ENCODE results near the gene DPH2. TPM values are rescaled to one million over a fixed set of nuclear protein-coding genes. Genes with fewer than 3 reads are reported as not detected.
A peak's percentile ranks its signal among the peaks of the same experiment; 100 is the strongest.

The DPH2 gene
- total RNA-seq, 1 donor from 2014 or later = 15.2 TPM

DNA sequence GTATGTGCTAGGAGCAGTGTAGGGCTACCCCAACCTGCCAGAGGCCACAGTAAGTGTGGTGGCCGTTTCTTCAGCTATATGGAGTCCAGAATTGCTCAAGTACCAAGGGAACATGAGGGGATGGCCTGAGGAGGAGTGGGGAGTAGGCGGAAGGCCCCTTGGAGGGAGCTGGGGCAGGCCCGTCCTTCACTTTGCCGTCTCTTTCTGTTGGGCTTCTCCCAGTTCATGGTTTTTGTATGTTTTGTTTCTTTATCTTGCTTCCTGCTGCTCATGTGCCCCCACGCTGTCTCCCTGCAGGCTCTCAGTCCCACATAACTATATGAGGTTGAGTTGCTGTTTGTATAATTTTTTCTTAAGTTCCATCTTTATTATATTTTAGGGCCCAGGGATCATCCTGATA, 5.9 kb upstream of the DPH2 start:
- DNase-seq (ENCODE audit: extremely low spot score in 2 of 2) = no peak
- H3K36me3 ChIP-seq = peaks cover 0 to 20% of the 10 kb centered on the region in 2 donors

DNA sequence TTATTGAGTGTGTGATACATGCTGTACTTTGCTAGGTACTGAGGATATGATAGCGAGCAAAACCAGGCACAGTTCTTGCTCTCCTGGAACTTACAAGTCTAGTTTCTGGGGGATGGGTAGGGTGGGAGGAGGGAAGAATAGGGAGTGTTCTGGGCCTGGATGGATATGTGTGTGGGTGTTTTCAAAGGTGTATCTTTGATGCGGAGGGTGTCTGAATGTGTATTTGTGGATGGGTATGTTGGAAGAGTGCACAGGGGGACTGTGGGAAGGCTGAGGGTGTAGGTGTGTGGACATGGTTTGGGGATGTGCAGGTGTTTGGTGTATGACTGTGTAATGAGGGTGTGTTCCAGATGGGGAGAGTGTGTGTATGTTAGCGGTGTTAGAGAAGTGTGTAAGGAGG, 4.5 kb upstream of the DPH2 start:
- peaks cover 4% of the 10 kb centered on the region for H3K4me1 ChIP-seq
- no peak overlapping the region for H3K4me3 ChIP-seq
- no peak for DNase-seq (ENCODE audit: extremely low spot score in 2 of 2)
- intact Hi-C loops (cut with DNase I) = no loop called here
- H3K9me3 ChIP-seq = no peaks in the 10 kb centered on the region
- H3K27ac ChIP-seq = no peak overlapping the region
- H3K27me3 ChIP-seq = no peaks in the 10 kb centered on the region
- TF ChIP-seq, protein P1, sequence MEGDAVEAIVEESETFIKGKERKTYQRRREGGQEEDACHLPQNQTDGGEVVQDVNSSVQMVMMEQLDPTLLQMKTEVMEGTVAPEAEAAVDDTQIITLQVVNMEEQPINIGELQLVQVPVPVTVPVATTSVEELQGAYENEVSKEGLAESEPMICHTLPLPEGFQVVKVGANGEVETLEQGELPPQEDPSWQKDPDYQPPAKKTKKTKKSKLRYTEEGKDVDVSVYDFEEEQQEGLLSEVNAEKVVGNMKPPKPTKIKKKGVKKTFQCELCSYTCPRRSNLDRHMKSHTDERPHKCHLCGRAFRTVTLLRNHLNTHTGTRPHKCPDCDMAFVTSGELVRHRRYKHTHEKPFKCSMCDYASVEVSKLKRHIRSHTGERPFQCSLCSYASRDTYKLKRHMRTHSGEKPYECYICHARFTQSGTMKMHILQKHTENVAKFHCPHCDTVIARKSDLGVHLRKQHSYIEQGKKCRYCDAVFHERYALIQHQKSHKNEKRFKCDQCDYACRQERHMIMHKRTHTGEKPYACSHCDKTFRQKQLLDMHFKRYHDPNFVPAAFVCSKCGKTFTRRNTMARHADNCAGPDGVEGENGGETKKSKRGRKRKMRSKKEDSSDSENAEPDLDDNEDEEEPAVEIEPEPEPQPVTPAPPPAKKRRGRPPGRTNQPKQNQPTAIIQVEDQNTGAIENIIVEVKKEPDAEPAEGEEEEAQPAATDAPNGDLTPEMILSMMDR (IDR thresholded peaks at IDR 0.05) = no peak
- TF ChIP-seq POLR2AphosphoS5 (IDR thresholded peaks at IDR 0.05; ENCODE audit: insufficient read depth in 1 of 2, low read depth in 1 of 2) = no peak
- no peak for TF ChIP-seq POLR2A (IDR thresholded peaks at IDR 0.05)
- peaks cover 0 to 8% of the 10 kb centered on the region in 2 donors for H3K36me3 ChIP-seq

More for the DNA sequence above, 5.9 kb upstream of the DPH2 start:
- Histone ChIP-seq H3K27ac (no peak overlapping the region), H3K4me3 (no peak overlapping the region), H3K4me1 (no peaks in the 10 kb centered on the region), H3K9me3 (no peaks in the 10 kb centered on the region), H3K27me3 (no peaks in the 10 kb centered on the region)
- TF ChIP-seq POLR2AphosphoS5 (IDR thresholded peaks at IDR 0.05; ENCODE audit: insufficient read depth in 1 of 2, low read depth in 1 of 2) (no peak), POLR2A (IDR thresholded peaks at IDR 0.05) (no peak)
- TF ChIP-seq, protein P1 (IDR thresholded peaks at IDR 0.05) = no peak
- intact Hi-C loops (cut with DNase I) = no loop called here

DNA sequence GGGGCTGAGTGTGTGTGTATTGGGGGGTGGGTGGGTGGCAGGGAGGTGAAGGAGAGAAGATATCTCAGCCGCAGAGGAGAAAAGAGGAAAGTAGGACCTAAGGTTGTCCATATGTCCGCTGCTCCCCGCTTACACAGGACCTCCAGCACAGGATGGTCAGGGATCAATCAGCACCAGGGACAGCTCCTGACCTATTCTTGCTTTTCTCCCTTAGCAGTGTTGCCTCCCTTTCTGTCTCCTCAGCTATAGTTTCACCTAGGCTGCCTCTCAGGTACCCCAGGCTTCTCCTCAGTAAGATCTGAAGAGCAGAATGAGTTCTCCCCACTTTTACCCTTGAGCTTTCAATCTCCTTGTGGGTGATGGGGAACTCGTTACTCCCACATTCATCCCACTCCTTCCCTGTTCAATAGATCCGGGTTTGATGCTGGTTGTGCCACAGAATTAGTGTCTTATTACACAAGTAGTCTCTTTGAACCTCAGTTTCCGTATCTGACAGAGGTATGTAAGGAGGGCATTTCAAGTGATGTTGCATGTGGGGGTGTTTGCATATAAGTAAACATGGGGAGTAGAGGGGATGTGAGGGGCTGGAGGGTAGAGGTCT, 1.4 kb upstream of the DPH2 start:
- Histone ChIP-seq H3K36me3 (peaks cover 0 to 9% of the 10 kb centered on the region in 2 donors), H3K4me3 (no peak overlapping the region), H3K4me1 (peaks cover 12% of the 10 kb centered on the region), H3K27me3 (no peaks in the 10 kb centered on the region), H3K9me3 (no peaks in the 10 kb centered on the region), H3K27ac (no peak overlapping the region)
- TF ChIP-seq, protein P1 (IDR thresholded peaks at IDR 0.05) = no peak
- TF ChIP-seq POLR2A (IDR thresholded peaks at IDR 0.05) (no peak), POLR2AphosphoS5 (IDR thresholded peaks at IDR 0.05; ENCODE audit: insufficient read depth in 1 of 2, low read depth in 1 of 2) (no peak)
- intact Hi-C loops (cut with DNase I) = no loop called here
- no peak for DNase-seq (ENCODE audit: extremely low spot score in 2 of 2)

DNA sequence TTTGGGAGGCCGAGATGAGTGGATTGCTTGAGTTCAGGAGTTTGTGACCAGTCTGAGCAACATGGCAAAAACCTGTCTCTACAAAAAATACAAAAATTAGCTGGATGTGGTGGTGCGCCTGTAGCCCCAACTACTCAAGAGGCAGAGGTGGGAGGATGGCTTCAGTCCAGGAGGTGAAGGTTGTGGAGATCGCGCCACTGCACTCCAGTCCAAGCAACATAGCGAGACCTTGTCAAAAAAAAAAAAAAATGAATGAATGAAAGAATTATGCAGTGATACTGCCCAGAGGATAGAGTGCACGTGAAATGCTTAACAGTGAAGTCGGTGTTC, 429 bp upstream of the DPH2 start:
- Histone ChIP-seq H3K27ac (no peak overlapping the region), H3K27me3 (no peaks in the 10 kb centered on the region), H3K9me3 (no peaks in the 10 kb centered on the region), H3K36me3 (peaks cover 0 to 9% of the 10 kb centered on the region in 2 donors), H3K4me1 (peaks cover 19% of the 10 kb centered on the region), H3K4me3 (peak overlapping the region; percentile 76 to 77)
- intact Hi-C loops (cut with DNase I) = no loop called here
- DNase-seq (ENCODE audit: extremely low spot score in 2 of 2) = no peak
- TF ChIP-seq, protein P1 (IDR thresholded peaks at IDR 0.05) = no peak
- TF ChIP-seq POLR2A (IDR thresholded peaks at IDR 0.05) (no peak), POLR2AphosphoS5 (IDR thresholded peaks at IDR 0.05; ENCODE audit: insufficient read depth in 1 of 2, low read depth in 1 of 2) (no peak)

DNA sequence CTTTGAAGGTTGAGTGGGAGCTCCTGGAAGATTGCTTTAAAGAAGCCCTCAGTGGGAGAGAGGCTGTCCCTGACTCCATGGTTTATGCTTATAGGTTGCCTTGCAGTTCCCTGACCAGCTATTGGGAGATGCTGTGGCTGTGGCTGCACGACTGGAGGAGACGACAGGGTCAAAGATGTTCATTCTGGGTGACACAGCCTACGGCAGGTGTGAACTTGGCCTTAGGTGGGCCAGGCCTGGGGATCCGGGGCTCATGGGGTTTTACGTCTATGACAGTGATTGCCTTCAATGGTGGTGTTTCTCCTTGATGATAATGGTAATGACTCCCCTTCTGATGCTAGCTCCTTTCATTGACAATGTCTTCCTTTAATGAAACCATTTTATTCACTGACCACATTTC, 692 bp downstream of the DPH2 start:
- Histone ChIP-seq H3K36me3 (peaks cover 0 to 9% of the 10 kb centered on the region in 2 donors), H3K4me1 (peaks cover 24% of the 10 kb centered on the region), H3K4me3 (peak overlapping the region; percentile 76 to 77), H3K27me3 (no peaks in the 10 kb centered on the region), H3K9me3 (no peaks in the 10 kb centered on the region), H3K27ac (no peak overlapping the region)
- TF ChIP-seq, protein P1 (IDR thresholded peaks at IDR 0.05) = no peak
- TF ChIP-seq POLR2A (IDR thresholded peaks at IDR 0.05) = no peak
- TF ChIP-seq POLR2AphosphoS5 (IDR thresholded peaks at IDR 0.05; ENCODE audit: insufficient read depth in 1 of 2, low read depth in 1 of 2) = no peak
- intact Hi-C loops (cut with DNase I) = no loop called here
- no peak for DNase-seq (ENCODE audit: extremely low spot score in 2 of 2)
